ENCODE results near the gene CCL13. TPM values are rescaled to one million over a fixed set of nuclear protein-coding genes. Genes with fewer than 3 reads are reported as not detected.

Gene CCL13
- total RNA-seq, 1 donor from 2014 or later = not detected

GRCh38 chr17:34351096-34351495 lies 5.2 kb upstream of the CCL13 start:
- intact Hi-C loops (cut with micrococcal nuclease) = no loop called here
- TF ChIP-seq CTCF (IDR thresholded peaks at IDR 0.05) = no peak
- Mint-ChIP-seq H3K4me3 (no peak overlapping the region), H3K27ac (no peak overlapping the region), H3K36me3 (ENCODE audit: low read depth) (no peaks in the 10 kb centered on the region), H3K9me3 (peaks cover 4% of the 10 kb centered on the region), H3K27me3 (peaks cover 14% of the 10 kb centered on the region), H3K4me1 (no peaks in the 10 kb centered on the region)
- ChIA-PET POLR2A (no interaction called here), CTCF (interaction anchor here (1.9 kb wide), 1 partner anchor 10 kb away, joined by 10 read pairs; no protein-coding TSS in a partner anchor)
- DNase-seq (no peak), ATAC-seq (ENCODE audit: low read depth) (no peak)

GRCh38 chr17:34352191-34352590 lies 4.1 kb upstream of the CCL13 start:
- H3K36me3 Mint-ChIP-seq (ENCODE audit: low read depth) = no peaks in the 10 kb centered on the region
- H3K4me3 Mint-ChIP-seq = no peak overlapping the region
- no peak for TF ChIP-seq CTCF (IDR thresholded peaks at IDR 0.05)
- peaks cover 10% of the 10 kb centered on the region for H3K27me3 Mint-ChIP-seq
- no peak overlapping the region for H3K27ac Mint-ChIP-seq
- peaks cover 4% of the 10 kb centered on the region for H3K9me3 Mint-ChIP-seq
- POLR2A ChIA-PET = no interaction called here
- DNase-seq = no peak
- ATAC-seq (ENCODE audit: low read depth) = no peak
- no peaks in the 10 kb centered on the region for H3K4me1 Mint-ChIP-seq
- CTCF ChIA-PET = interaction anchor here (1.4 kb wide), 1 partner anchor 152 kb away, joined by 3 read pairs; no protein-coding TSS in a partner anchor
- intact Hi-C loops (cut with micrococcal nuclease) = no loop called here

GRCh38 chr17:34354637-34355036 lies 1.6 kb upstream of the CCL13 start:
- H3K4me1 Mint-ChIP-seq = no peaks in the 10 kb centered on the region
- ChIA-PET POLR2A (no interaction called here), CTCF (interaction anchor here (1.3 kb wide), 1 partner anchor 9 kb away, joined by 3 read pairs; no protein-coding TSS in a partner anchor)
- H3K27me3 Mint-ChIP-seq = peaks cover 10% of the 10 kb centered on the region
- no peak overlapping the region for H3K27ac Mint-ChIP-seq
- intact Hi-C loops (cut with micrococcal nuclease) = no loop called here
- H3K4me3 Mint-ChIP-seq = no peak overlapping the region
- no peak for DNase-seq
- TF ChIP-seq CTCF (IDR thresholded peaks at IDR 0.05) = no peak
- no peak for ATAC-seq (ENCODE audit: low read depth)
- no peaks in the 10 kb centered on the region for H3K36me3 Mint-ChIP-seq (ENCODE audit: low read depth)
- peaks cover 4% of the 10 kb centered on the region for H3K9me3 Mint-ChIP-seq

- no peak for ATAC-seq (ENCODE audit: low read depth)
- Mint-ChIP-seq H3K9me3 (peaks cover 4% of the 10 kb centered on the region), H3K27me3 (peaks cover 7% of the 10 kb centered on the region), H3K27ac (no peak overlapping the region), H3K4me3 (no peak overlapping the region), H3K4me1 (no peaks in the 10 kb centered on the region), H3K36me3 (ENCODE audit: low read depth) (no peaks in the 10 kb centered on the region)
- TF ChIP-seq CTCF (IDR thresholded peaks at IDR 0.05) = no peak
- intact Hi-C loops (cut with micrococcal nuclease) = no loop called here
- ChIA-PET POLR2A (no interaction called here), CTCF (interaction anchor here (3.6 kb wide), 1 partner anchor 156 kb away, joined by 13 read pairs; no protein-coding TSS in a partner anchor)
- no peak for DNase-seq
These were observed 1.1 kb downstream of the CCL13 start for GRCh38 chr17:34357398-34357797.

GRCh38 chr17:34358631-34359030 lies 2.4 kb downstream of the CCL13 start:
- H3K9me3 Mint-ChIP-seq = peaks cover 4% of the 10 kb centered on the region
- ChIA-PET POLR2A (no interaction called here), CTCF (no interaction called here)
- H3K4me3 Mint-ChIP-seq = no peak overlapping the region
- TF ChIP-seq CTCF (IDR thresholded peaks at IDR 0.05) = no peak
- intact Hi-C loops (cut with micrococcal nuclease) = no loop called here
- H3K4me1 Mint-ChIP-seq = no peaks in the 10 kb centered on the region
- ATAC-seq (ENCODE audit: low read depth) = no peak
- no peaks in the 10 kb centered on the region for H3K36me3 Mint-ChIP-seq (ENCODE audit: low read depth)
- H3K27ac Mint-ChIP-seq = no peak overlapping the region
- H3K27me3 Mint-ChIP-seq = peaks cover 7% of the 10 kb centered on the region
- no peak for DNase-seq
